ENCODE results near the gene PITPNB. TPM values are rescaled to one million over a fixed set of nuclear protein-coding genes. Genes with fewer than 3 reads are reported as not detected.

The PITPNB gene
- total and polyA plus RNA-seq, 2 of the 13 experiments (the other 11 are each of a cell fraction or from before 2014, with no cell fraction given): 17.0 to 30.1 TPM

DNA sequence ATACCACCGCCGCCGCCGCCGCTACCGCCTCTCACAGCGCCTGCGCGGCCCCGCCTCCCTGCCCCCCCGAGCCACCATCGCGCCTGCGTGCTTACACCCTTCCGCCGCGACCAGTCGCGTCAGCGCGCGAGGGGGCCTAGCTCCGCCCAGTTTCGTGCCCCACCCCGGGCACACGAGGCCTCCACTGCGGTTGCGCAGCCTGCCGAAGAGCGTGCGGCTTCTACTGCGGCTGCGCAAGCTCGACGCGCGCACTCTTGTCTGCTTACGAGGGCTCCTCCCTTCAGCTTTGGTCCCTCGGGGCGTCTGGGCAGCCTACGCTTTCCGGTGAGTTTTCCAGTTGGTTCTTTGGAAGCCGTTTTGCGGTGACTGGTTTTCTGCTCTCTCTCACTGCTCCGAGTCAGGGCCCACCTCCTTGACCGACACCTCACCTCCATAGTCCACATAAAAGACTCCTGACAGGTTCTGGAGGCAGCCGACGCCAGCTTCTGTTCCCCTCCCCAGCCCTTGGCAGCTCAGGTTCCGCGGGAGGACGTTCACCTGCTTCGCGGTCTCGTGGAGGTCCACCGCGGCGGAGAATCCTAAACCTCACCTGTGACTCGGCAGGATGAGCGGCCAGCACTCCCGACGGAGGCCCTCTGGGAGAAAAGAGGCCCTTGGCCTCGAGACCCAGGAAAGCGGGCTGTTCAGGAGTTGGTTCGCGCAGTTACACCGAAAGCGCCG lies at the start of gene PITPNB (continued):
- TF ChIP-seq, protein P1, sequence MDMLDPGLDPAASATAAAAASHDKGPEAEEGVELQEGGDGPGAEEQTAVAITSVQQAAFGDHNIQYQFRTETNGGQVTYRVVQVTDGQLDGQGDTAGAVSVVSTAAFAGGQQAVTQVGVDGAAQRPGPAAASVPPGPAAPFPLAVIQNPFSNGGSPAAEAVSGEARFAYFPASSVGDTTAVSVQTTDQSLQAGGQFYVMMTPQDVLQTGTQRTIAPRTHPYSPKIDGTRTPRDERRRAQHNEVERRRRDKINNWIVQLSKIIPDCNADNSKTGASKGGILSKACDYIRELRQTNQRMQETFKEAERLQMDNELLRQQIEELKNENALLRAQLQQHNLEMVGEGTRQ (IDR thresholded peaks at IDR 0.05; ENCODE audit: low read depth, low read length): no peak
- TF ChIP-seq, protein P1 (CRISPR knock-in tag; IDR thresholded peaks at IDR 0.05; ENCODE audit: borderline replicate concordance): no peak
- TF ChIP-seq ZNF484 (CRISPR knock-in tag; IDR thresholded peaks at IDR 0.05; ENCODE audit: borderline replicate concordance, low read depth): no peak
- no peak for TF ChIP-seq ZNF570 (CRISPR knock-in tag; IDR thresholded peaks at IDR 0.05; ENCODE audit: borderline replicate concordance)
- no peak; the same call in 1 of the 2 replicates for TF ChIP-seq ZNF232 (CRISPR knock-in tag; IDR thresholded peaks at IDR 0.05; ENCODE audit: borderline replicate concordance)
- TF ChIP-seq, protein P2, sequence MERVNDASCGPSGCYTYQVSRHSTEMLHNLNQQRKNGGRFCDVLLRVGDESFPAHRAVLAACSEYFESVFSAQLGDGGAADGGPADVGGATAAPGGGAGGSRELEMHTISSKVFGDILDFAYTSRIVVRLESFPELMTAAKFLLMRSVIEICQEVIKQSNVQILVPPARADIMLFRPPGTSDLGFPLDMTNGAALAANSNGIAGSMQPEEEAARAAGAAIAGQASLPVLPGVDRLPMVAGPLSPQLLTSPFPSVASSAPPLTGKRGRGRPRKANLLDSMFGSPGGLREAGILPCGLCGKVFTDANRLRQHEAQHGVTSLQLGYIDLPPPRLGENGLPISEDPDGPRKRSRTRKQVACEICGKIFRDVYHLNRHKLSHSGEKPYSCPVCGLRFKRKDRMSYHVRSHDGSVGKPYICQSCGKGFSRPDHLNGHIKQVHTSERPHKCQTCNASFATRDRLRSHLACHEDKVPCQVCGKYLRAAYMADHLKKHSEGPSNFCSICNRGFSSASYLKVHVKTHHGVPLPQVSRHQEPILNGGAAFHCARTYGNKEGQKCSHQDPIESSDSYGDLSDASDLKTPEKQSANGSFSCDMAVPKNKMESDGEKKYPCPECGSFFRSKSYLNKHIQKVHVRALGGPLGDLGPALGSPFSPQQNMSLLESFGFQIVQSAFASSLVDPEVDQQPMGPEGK (CRISPR knock-in tag; IDR thresholded peaks at IDR 0.05): peak; percentile 99
- TF ChIP-seq, protein P3, sequence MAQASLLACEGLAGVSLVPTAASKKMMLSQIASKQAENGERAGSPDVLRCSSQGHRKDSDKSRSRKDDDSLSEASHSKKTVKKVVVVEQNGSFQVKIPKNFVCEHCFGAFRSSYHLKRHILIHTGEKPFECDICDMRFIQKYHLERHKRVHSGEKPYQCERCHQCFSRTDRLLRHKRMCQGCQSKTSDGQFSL (CRISPR knock-in tag; IDR thresholded peaks at IDR 0.05): no peak
- TF ChIP-seq SALL1 (CRISPR knock-in tag; IDR thresholded peaks at IDR 0.05): peak; percentile 46; the same call in 1 of the 2 replicates
- no peak for TF ChIP-seq KAT7 (CRISPR knock-in tag; IDR thresholded peaks at IDR 0.05; ENCODE audit: borderline replicate concordance)
- TF ChIP-seq ZKSCAN5 (CRISPR knock-in tag; IDR thresholded peaks at IDR 0.05): no peak
- no peak for TF ChIP-seq FOXM1 (CRISPR knock-in tag; IDR thresholded peaks at IDR 0.05)
- peak; percentile 42; the same call in 1 of the 2 replicates for TF ChIP-seq ZNF430 (CRISPR knock-in tag; IDR thresholded peaks at IDR 0.05)
- TF ChIP-seq PCBP1 (IDR thresholded peaks at IDR 0.05; ENCODE audit: borderline replicate concordance, low read depth, low read length): no peak
- no peak; the same call in 1 of the 2 replicates for TF ChIP-seq KLF13 (CRISPR knock-in tag; IDR thresholded peaks at IDR 0.05)
- TF ChIP-seq PAWR (CRISPR knock-in tag; IDR thresholded peaks at IDR 0.05; ENCODE audit: borderline replicate concordance): no peak
- TF ChIP-seq, protein P4, sequence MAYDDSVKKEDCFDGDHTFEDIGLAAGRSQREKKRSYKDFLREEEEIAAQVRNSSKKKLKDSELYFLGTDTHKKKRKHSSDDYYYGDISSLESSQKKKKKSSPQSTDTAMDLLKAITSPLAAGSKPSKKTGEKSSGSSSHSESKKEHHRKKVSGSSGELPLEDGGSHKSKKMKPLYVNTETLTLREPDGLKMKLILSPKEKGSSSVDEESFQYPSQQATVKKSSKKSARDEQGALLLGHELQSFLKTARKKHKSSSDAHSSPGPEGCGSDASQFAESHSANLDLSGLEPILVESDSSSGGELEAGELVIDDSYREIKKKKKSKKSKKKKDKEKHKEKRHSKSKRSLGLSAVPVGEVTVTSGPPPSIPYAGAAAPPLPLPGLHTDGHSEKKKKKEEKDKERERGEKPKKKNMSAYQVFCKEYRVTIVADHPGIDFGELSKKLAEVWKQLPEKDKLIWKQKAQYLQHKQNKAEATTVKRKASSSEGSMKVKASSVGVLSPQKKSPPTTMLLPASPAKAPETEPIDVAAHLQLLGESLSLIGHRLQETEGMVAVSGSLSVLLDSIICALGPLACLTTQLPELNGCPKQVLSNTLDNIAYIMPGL (CRISPR knock-in tag; IDR thresholded peaks at IDR 0.05; ENCODE audit: borderline replicate concordance in 1 of 2, low read depth in 1 of 2): peak in 1 of 2 experiments; percentile 68; a peak in 1 of 4 replicates
- no peak for TF ChIP-seq ZNF891 (CRISPR knock-in tag; IDR thresholded peaks at IDR 0.05)
- 0 out of 2 replicates have a peak, but pooled peaks have one; percentile 49 for TF ChIP-seq ZNF775 (CRISPR knock-in tag; IDR thresholded peaks at IDR 0.05; ENCODE audit: borderline replicate concordance)
- no peak for TF ChIP-seq ZNF251 (CRISPR knock-in tag; IDR thresholded peaks at IDR 0.05)
- TF ChIP-seq KLF15 (CRISPR knock-in tag; IDR thresholded peaks at IDR 0.05; ENCODE audit: borderline replicate concordance): peak; percentile 29; the same call in 1 of the 2 replicates
- no peak for TF ChIP-seq ZNF839 (CRISPR knock-in tag; IDR thresholded peaks at IDR 0.05; ENCODE audit: borderline replicate concordance)
- no peak for TF ChIP-seq GTF3A (CRISPR knock-in tag; conservative IDR thresholded peaks at IDR 0.05)
- TF ChIP-seq ZNF337 (CRISPR knock-in tag; IDR thresholded peaks at IDR 0.05; ENCODE audit: borderline replicate concordance, low read depth): no peak
